K562 (cell line): ENCODE measurements around the gene PCP2. TPM values are rescaled to one million over a fixed set of nuclear protein-coding genes. Genes with fewer than 3 reads are reported as not detected.
A peak's percentile ranks its signal among the peaks of the same experiment; 100 is the strongest.

ENCODE experiments used
- DEAF1 ChIP-seq: fragments of 450-650 bp; formaldehyde crosslinking; IDR thresholded peaks from 2 replicates; pipeline ENCODE4 v1.4.0; 2020; ENCODE audit warnings: mild to moderate bottlenecking, moderate library complexity
- E2F4 ChIP-seq: sonication (generic); formaldehyde crosslinking; IDR thresholded peaks from 2 replicates; pipeline ENCODE4 v1.8.0; 2022; ENCODE audit warnings: mild to moderate bottlenecking, low read depth, missing genetic modification reagents
- EGR1 ChIP-seq: fragments of 450-650 bp; conservative IDR thresholded peaks from 2 replicates; pipeline ENCODE4 v1.6.1; 2017; ENCODE audit warnings: mild to moderate bottlenecking
- SMARCE1 ChIP-seq: fragments of 450-650 bp; IDR thresholded peaks from 2 replicates; pipeline ENCODE4 v1.7.1; 2016; ENCODE audit warnings: mild to moderate bottlenecking
- SRF ChIP-seq, 2 experiments: fragments of 250-450, 450-650 bp in 1 of 2; sonication (Bioruptor Pico) in 1 of 2; sonication (generic) in 1 of 2; formaldehyde crosslinking; IDR thresholded peaks; 2 replicates each; pipeline versions ENCODE4 v1.5.0 to v1.5.1; 2020 to 2022; ENCODE audit warnings: mild to moderate bottlenecking in 1 of 2, missing genetic modification reagents in 1 of 2
- ZNF24 ChIP-seq: fragments of 450-650 bp; IDR thresholded peaks from 2 replicates; pipeline ENCODE4 v1.6.1; 2016
- ZNF407 ChIP-seq: fragments of 450-650 bp; IDR thresholded peaks from 2 replicates; pipeline ENCODE4 v1.6.1; 2016; ENCODE audit warnings: low read depth
- ZNF431 ChIP-seq: sonication (generic); formaldehyde crosslinking; IDR thresholded peaks from 2 replicates; pipeline ENCODE4 v1.8.0; 2022; ENCODE audit warnings: mild to moderate bottlenecking, missing genetic modification reagents
- ZNF766 ChIP-seq: fragments of 200-800 bp; sonication (Bioruptor generic); conservative IDR thresholded peaks from 2 replicates; pipeline ENCODE4 v1.6.1; 2016; ENCODE audit warnings: missing genetic modification characterization, missing compliant biosample characterization
- polyA plus RNA-seq, 8 experiments: library from polyadenylated mRNA; depleted of rRNA in 4 of 8; stranded (reverse) in 5 of 8; unstranded in 3 of 8; fragments of >200 nt; fragmentation: Nextera tagmentation in 2 of 8; fragmentation: Illumina TruSeq in 1 of 8; extraction: Ambion mirVana in 2 of 8; extraction: Trizol in 1 of 8; gene quantifications; 2 replicates each; pipeline versions ENCODE4 v1.2.1 to v1.2.3, GENCODE V29; 2011 to 2014; ENCODE audit warnings: inconsistent platforms in 1 of 8, missing spikeins in 1 of 8
- total RNA-seq, 7 experiments: library from RNA; depleted of rRNA in 6 of 7; stranded (reverse); fragments of >200 nt in 6 of 7; fragmentation: Illumina TruSeq in 2 of 7; extraction: Trizol in 2 of 7; gene quantifications; 2 replicates each; pipeline versions ENCODE4 v1.2.1 to v1.2.3, GENCODE V29; 2011 to 2021; ENCODE audit warnings: low replicate concordance in 1 of 7
- TF ChIP-seq, protein P1 (sequence below): fragments of 450-650 bp; IDR thresholded peaks from 2 replicates; pipeline ENCODE4 v1.6.1; 2014; ENCODE audit warnings: low read depth, mild to moderate bottlenecking, moderate library complexity, borderline replicate concordance
- TF ChIP-seq, protein P2 (sequence below), 2 experiments: fragments of 450-650 bp; IDR thresholded peaks; 2 replicates each; pipeline ENCODE4 v1.6.1; 2016

Gene PCP2
- total and polyA plus RNA-seq, 9 of the 15 experiments (the other 6 are each of a cell fraction or from before 2014, with no cell fraction given) = 0.17 to 1.3 (median 0.49) TPM; not detected in 3

DNA sequence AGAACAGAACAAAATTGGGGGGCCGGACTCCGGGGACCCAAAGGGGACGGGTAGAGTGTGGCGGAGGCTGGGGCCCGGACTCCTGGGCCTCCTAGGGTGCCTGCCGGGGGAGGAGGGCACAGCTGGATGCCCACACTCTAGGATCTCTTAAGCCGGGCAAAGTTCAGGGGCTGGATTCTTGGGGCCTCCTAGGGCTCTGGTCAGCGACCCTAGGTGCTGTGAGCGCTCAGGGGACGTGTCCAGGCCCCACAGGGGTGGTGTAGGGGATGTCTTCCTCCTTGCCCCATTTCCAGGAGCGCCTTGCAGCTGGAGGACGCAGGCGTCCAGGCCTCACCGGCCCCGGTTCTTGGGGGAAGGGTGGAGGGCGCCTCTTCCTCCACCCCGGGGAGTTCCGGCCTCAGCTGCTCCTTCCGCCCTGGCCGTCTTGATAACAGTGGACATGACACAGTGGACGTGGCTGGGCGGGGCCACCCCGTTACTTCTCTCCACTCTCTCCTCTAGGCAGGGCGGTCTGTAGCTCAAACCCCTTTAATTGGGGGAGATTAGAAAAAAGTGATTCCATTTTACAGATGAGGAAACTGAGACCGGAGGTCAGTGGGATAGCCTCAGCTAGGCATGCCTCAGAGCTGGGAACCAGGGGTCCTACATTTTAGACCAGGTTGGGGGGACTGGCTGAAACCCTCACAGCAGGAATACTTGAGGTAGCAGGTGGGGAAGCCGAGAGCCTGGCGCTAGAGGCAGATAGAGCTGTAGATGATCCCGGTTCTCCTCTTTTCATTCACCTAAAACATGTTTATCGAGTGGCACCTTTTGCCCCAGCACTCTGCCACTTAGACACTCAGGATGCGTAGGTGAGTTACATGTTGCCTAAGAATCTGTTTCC is 4.1 kb upstream of the PCP2 start (continued):
- TF ChIP-seq E2F4 (CRISPR knock-in tag) = no peak
- TF ChIP-seq SMARCE1 = no peak
- TF ChIP-seq ZNF24 = 0 out of 2 replicates have a peak, but pooled peaks have one; percentile 24
- no peak for TF ChIP-seq ZNF431
- TF ChIP-seq, protein P1, sequence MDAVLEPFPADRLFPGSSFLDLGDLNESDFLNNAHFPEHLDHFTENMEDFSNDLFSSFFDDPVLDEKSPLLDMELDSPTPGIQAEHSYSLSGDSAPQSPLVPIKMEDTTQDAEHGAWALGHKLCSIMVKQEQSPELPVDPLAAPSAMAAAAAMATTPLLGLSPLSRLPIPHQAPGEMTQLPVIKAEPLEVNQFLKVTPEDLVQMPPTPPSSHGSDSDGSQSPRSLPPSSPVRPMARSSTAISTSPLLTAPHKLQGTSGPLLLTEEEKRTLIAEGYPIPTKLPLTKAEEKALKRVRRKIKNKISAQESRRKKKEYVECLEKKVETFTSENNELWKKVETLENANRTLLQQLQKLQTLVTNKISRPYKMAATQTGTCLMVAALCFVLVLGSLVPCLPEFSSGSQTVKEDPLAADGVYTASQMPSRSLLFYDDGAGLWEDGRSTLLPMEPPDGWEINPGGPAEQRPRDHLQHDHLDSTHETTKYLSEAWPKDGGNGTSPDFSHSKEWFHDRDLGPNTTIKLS = peak; percentile 96
- TF ChIP-seq ZNF407 = no peak
- no peak for TF ChIP-seq ZNF766 (CRISPR knock-in tag)
- TF ChIP-seq DEAF1 (CRISPR knock-in tag) = no peak
- TF ChIP-seq SRF (CRISPR knock-in tag; IDR thresholded peaks at IDR 0.05) = peak in 1 of 2 experiments; percentile 59; a peak in 1 of 4 replicates
- TF ChIP-seq EGR1 = no peak
- TF ChIP-seq, protein P2, sequence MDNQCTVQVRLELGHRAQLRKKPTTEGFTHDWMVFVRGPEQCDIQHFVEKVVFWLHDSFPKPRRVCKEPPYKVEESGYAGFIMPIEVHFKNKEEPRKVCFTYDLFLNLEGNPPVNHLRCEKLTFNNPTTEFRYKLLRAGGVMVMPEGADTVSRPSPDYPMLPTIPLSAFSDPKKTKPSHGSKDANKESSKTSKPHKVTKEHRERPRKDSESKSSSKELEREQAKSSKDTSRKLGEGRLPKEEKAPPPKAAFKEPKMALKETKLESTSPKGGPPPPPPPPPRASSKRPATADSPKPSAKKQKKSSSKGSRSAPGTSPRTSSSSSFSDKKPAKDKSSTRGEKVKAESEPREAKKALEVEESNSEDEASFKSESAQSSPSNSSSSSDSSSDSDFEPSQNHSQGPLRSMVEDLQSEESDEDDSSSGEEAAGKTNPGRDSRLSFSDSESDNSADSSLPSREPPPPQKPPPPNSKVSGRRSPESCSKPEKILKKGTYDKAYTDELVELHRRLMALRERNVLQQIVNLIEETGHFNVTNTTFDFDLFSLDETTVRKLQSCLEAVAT (IDR thresholded peaks at IDR 0.05) = no peak
